ENCODE data around the gene SPARCL1. TPM values are rescaled to one million over a fixed set of nuclear protein-coding genes. Genes with fewer than 3 reads are reported as not detected.

SPARCL1 gene
- total and polyA plus RNA-seq, 10 of the 15 experiments (the other 5 are each of a cell fraction or from before 2014, with no cell fraction given), result 0.10 to 1.1 TPM; not detected in 8

DNA sequence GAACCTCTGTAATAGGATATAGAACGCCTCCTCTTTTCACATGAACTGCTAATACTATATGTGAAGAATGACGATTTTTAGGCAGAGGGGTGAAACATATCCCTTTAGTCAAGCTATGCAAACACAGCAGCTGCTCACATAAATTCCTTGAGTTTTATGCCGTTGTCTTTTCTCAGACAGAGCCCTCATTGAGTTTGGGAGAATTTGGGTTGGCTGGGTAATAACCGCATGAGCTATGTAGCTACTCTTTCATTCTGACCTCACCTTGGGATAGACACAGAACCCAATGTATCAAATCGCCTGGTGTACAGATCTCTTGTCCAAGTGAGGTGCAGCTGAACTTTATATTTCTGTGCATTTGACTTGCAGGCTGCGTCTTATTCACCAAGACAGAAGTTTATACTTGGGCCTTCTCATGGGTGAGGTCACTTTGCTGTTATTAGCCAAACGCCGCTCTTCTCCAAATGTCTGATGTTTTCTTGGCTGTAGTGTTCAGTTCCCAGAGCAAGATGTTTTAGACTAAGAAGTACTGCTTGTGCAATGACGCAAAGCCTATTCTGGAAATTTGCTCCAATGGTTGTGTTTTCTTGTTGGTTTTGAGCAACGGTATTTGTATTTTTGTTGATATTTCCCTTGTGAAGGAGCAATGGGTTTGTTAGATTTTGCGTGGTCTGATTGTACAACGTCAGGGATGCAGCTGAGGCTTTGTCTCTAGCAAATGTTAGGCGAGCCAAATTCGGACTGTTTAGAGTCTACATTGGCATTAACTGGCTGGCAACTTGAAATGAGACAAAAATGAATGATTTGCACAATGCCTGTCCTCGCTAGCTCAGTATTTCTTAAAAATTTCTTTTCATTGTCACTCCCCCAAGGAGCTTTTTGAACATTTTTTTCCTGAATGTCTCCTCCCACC, 11.2 kb upstream of the SPARCL1 start:
- BruUV-seq (replicated peaks), result no TSS peak
- ChIA-PET SMC1A (ENCODE audit: uncharacterized antibody, unreplicated experiment) (no interaction called here), RAD21 (ENCODE audit: unreplicated experiment) (no interaction called here), CTCF (interaction anchor here (0.9 kb wide), 1 partner anchor 43 kb away, joined by 3 read pairs; no protein-coding TSS in a partner anchor), POLR2A (no interaction called here)
- no peak overlapping the region for H3K4me3 ChIP-seq
- no peak for FAIRE-seq
- no peak overlapping the region for H3K4me2 ChIP-seq (ENCODE audit: control insufficient read depth, insufficient read depth)
- H3K9ac ChIP-seq (ENCODE audit: control insufficient read depth, insufficient read depth, low read length), result no peak overlapping the region
- 53% methylated on average over 15 of the region's 15 CpGs for WGBS (ENCODE audit: insufficient coverage, insufficient replicate concordance, low lambda C conversion rate, missing lambda C conversion rate)
- no peak overlapping the region for H2AFZ ChIP-seq (ENCODE audit: control insufficient read depth, low read depth, low read length)
- intact Hi-C loops (cut with micrococcal nuclease; ENCODE audit: unreplicated experiment), result no loop called here
- H3K36me3 ChIP-seq (ENCODE audit: control insufficient read depth in 2 of 2, insufficient read depth in 2 of 2, low read length in 1 of 2), result no peaks in the 10 kb centered on the region
- no peak for DNase-seq (ENCODE audit: low read depth, low spot score)
- H3K27ac ChIP-seq (ENCODE audit: control insufficient read depth, insufficient read depth), result no peak overlapping the region
- ATAC-seq, result no peak
- no peaks in the 10 kb centered on the region for H3K27me3 ChIP-seq (replicated peaks in 1 of 2; ENCODE audit: control insufficient read depth in 2 of 2, insufficient read depth in 2 of 2, low read length in 1 of 2)
- no peaks in the 10 kb centered on the region for H3K79me2 ChIP-seq (ENCODE audit: control insufficient read depth, insufficient read depth, low read length)
- no peaks in the 10 kb centered on the region for H3K4me1 ChIP-seq (ENCODE audit: control insufficient read depth, insufficient read depth, low read length)
- H4K20me1 ChIP-seq (ENCODE audit: control insufficient read depth, insufficient read depth), result no peaks in the 10 kb centered on the region
- no peak for TF ChIP-seq RAD21 (IDR thresholded peaks at IDR 0.05; ENCODE audit: insufficient read depth, low read depth, low read length)
- TF ChIP-seq HCFC1 (IDR thresholded peaks at IDR 0.05; ENCODE audit: low read length), result no peak
- no peak for TF ChIP-seq EZH2 (IDR thresholded peaks at IDR 0.05; ENCODE audit: borderline replicate concordance, control insufficient read depth, low read depth, low read length)
- no peak for TF ChIP-seq WRNIP1 (IDR thresholded peaks at IDR 0.05; ENCODE audit: borderline replicate concordance, low read depth, low read length)
- no peak for TF ChIP-seq IRF4 (IDR thresholded peaks at IDR 0.05; ENCODE audit: low read depth, low read length)
- no peak for TF ChIP-seq RB1 (IDR thresholded peaks at IDR 0.05; ENCODE audit: borderline replicate concordance)
- TF ChIP-seq, protein P1, sequence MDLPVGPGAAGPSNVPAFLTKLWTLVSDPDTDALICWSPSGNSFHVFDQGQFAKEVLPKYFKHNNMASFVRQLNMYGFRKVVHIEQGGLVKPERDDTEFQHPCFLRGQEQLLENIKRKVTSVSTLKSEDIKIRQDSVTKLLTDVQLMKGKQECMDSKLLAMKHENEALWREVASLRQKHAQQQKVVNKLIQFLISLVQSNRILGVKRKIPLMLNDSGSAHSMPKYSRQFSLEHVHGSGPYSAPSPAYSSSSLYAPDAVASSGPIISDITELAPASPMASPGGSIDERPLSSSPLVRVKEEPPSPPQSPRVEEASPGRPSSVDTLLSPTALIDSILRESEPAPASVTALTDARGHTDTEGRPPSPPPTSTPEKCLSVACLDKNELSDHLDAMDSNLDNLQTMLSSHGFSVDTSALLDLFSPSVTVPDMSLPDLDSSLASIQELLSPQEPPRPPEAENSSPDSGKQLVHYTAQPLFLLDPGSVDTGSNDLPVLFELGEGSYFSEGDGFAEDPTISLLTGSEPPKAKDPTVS (IDR thresholded peaks at IDR 0.05; ENCODE audit: low read depth, low read length), result no peak
- no peak for TF ChIP-seq ESRRA (IDR thresholded peaks at IDR 0.05; ENCODE audit: low read length)
- no peak for TF ChIP-seq SMAD1 (IDR thresholded peaks at IDR 0.05; ENCODE audit: low read depth, partially characterized antibody)
- TF ChIP-seq MTA2 (IDR thresholded peaks at IDR 0.05; ENCODE audit: low read depth), result no peak
- TF ChIP-seq CUX1 (IDR thresholded peaks at IDR 0.05; ENCODE audit: insufficient replicate concordance, low read depth, low read length), result no peak
- TF ChIP-seq ZBED1 (IDR thresholded peaks at IDR 0.05; ENCODE audit: borderline replicate concordance), result no peak
- TF ChIP-seq NR2C2 (IDR thresholded peaks at IDR 0.05; ENCODE audit: borderline replicate concordance, control insufficient read depth, insufficient read length, low read depth), result no peak
- no peak for TF ChIP-seq POLR2AphosphoS5 (IDR thresholded peaks at IDR 0.05; ENCODE audit: low read length)
- no peak for TF ChIP-seq MAX (IDR thresholded peaks at IDR 0.05; ENCODE audit: low read depth, low read length)
- in situ Hi-C loops (cut with MboI), result no loop called here
- no peaks in the 10 kb centered on the region for H3K9me3 ChIP-seq (replicated peaks; ENCODE audit: control insufficient read depth, insufficient read depth, low read length)

Measured in GM12878 (cell line).